ENCODE measurements around the gene GPR18. TPM values are rescaled to one million over a fixed set of nuclear protein-coding genes. Genes with fewer than 3 reads are reported as not detected.

GPR18 gene
- total RNA-seq (2021; ENCODE audit: unreplicated experiment) (not detected), Bru-seq, nascent RNA (not detected), BruChase-seq, experiment 1, labeled RNA remaining after a 6-hour chase (not detected), BruChase-seq, experiment 2, labeled RNA remaining after a 2-hour chase (not detected)
- polyA plus RNA-seq (2012) = 0.05 and 0.09 TPM in 2 replicates
- long read RNA-seq = 0 reads

GRCh38 chr13:99258210-99258860, at the start of gene GPR18:
GPR18 (minus strand) TSS chr13:99258379; CDS start chr13:99255872, 2,507 bp downstream.
- Histone ChIP-seq H3K27ac (ENCODE audit: low read depth, low read length) (no peak within 1 kb of the TSS), H3K4me2 (ENCODE audit: low read length) (no peak within 1 kb of the TSS), H3K4me3 (replicated peaks in 1 of 2; ENCODE audit: low read depth in 1 of 2, low read length in 2 of 2) (no peak within 1 kb of the TSS), H2AFZ (ENCODE audit: low read depth, low read length, poor library complexity, severe bottlenecking) (no peak within 1 kb of the TSS), H3K27me3 (ENCODE audit: insufficient read depth, low read length) (no peaks in the 10 kb centered on the region), H4K20me1 (ENCODE audit: insufficient read depth) (no peaks in the 10 kb centered on the region), H3K4me1 (ENCODE audit: control insufficient read depth in 1 of 2, insufficient read depth in 2 of 2, low read length in 2 of 2) (no peaks in the 10 kb centered on the region), H3K9me2 (ENCODE audit: insufficient read depth) (no peaks in the 10 kb centered on the region), H3K36me3 (ENCODE audit: control insufficient read depth in 1 of 2, insufficient read depth in 2 of 2, low read length in 2 of 2) (peaks cover 2 to 3% of the 10 kb centered on the region in 2 experiments; a peak in 1 of 4 replicates), H3K9ac (ENCODE audit: low read length) (no peak within 1 kb of the TSS), H3K9me3 (ENCODE audit: control insufficient read depth in 1 of 2, insufficient read depth in 1 of 2, low read depth in 1 of 2, low read length in 2 of 2) (no peaks in the 10 kb centered on the region), H3K79me2 (ENCODE audit: insufficient read depth, low read length) (no peaks in the 10 kb centered on the region)
- intact Hi-C loops (cut with micrococcal nuclease) = no loop called here
- BruUV-seq (replicated peaks) = no TSS peak
- ChIA-PET CTCF (interaction anchor here (1.4 to 1.6 kb wide), 2 partner anchors 8 to 82 kb away, joined by 3 to 6 read pairs; no protein-coding TSS in a partner anchor), POLR2A (no interaction called here), RAD21 (ENCODE audit: low non-redundant PET in 1 of 2, low total read pairs in 2 of 2, uncharacterized antibody in 2 of 2, unreplicated experiment in 2 of 2) (no interaction called here)
- no peak for TF ChIP-seq EGR1 (IDR thresholded peaks at IDR 0.05; ENCODE audit: low read depth)
- TF ChIP-seq SIN3A (IDR thresholded peaks at IDR 0.05; ENCODE audit: low read depth) = no peak
- no peak for TF ChIP-seq ZFX (IDR thresholded peaks at IDR 0.05)
- TF ChIP-seq SRF (IDR thresholded peaks at IDR 0.05; ENCODE audit: low read depth) = no peak
- TF ChIP-seq FOSL1 (IDR thresholded peaks at IDR 0.05; ENCODE audit: low read depth) = no peak
- TF ChIP-seq ELF1 (IDR thresholded peaks at IDR 0.05; ENCODE audit: borderline replicate concordance, low read depth) = no peak
- TF ChIP-seq CTCF (IDR thresholded peaks at IDR 0.05 in 2 of 3, conservative IDR thresholded peaks at IDR 0.05 in 1 of 3; ENCODE audit: borderline replicate concordance in 1 of 3, insufficient read depth in 1 of 3, low read depth in 2 of 3, low read length in 2 of 3) = no peak
- TF ChIP-seq POLR2AphosphoS5 (IDR thresholded peaks at IDR 0.05; ENCODE audit: low read depth, low read length) = no peak
- no peak for TF ChIP-seq ZBTB33 (IDR thresholded peaks at IDR 0.05; ENCODE audit: extremely low read depth, insufficient replicate concordance, low read length)
- TF ChIP-seq SP1 (IDR thresholded peaks at IDR 0.05; ENCODE audit: low read depth) = no peak
- no peak for TF ChIP-seq CBX3 (IDR thresholded peaks at IDR 0.05; ENCODE audit: low read depth)
- no peak for TF ChIP-seq MAX (IDR thresholded peaks at IDR 0.05)
- TF ChIP-seq POLR2A (IDR thresholded peaks at IDR 0.05; ENCODE audit: borderline replicate concordance, extremely low read depth, insufficient read depth, insufficient read length) = no peak
- TF ChIP-seq JUND (IDR thresholded peaks at IDR 0.05) = no peak
- no peak for TF ChIP-seq ZNF274 (IDR thresholded peaks at IDR 0.05; ENCODE audit: low read depth, low read length)
- TF ChIP-seq ATF3 (IDR thresholded peaks at IDR 0.05) = no peak
- no peak for TF ChIP-seq REST (IDR thresholded peaks at IDR 0.05; ENCODE audit: low read depth)
- TF ChIP-seq RAD21 (IDR thresholded peaks at IDR 0.05; ENCODE audit: low read depth) = no peak
- ATAC-seq (no peak), DNase-seq (ENCODE audit: low read depth, low spot score) (no peak)
